Tibial nerve (tissue), 4 donors: ENCODE measurements around the gene TOP3A. TPM values are rescaled to one million over a fixed set of nuclear protein-coding genes. Genes with fewer than 3 reads are reported as not detected.

ENCODE experiments used
- DNase-seq, 2 donors: peaks; one replicate each; pipeline ENCODE4 v3.0.0-alpha.2; 2019; ENCODE audit warnings: low spot score in 2 of 2
- H3K27ac ChIP-seq, 4 donors: fragments of 200-600 bp; sonication (generic) in 3 of 4; one replicate each; pipeline ENCODE4 v1.5.1; 2017 to 2019; ENCODE audit warnings: mild to moderate bottlenecking in 1 of 4
- H3K27me3 ChIP-seq, 2 donors: fragments of 200-600 bp; sonication (generic) in 1 of 2; one replicate each; pipeline versions ENCODE4 v1.5.1 to v1.6.0; 2017 to 2019
- H3K36me3 ChIP-seq, 3 donors: fragments of 200-600 bp; sonication (generic); one replicate each; pipeline ENCODE4 v1.5.1; 2018 to 2019
- H3K4me1 ChIP-seq, 4 donors: fragments of 200-600 bp; sonication (generic) in 3 of 4; one replicate each; pipeline ENCODE4 v1.5.1; 2017 to 2019
- H3K4me3 ChIP-seq, 4 donors: fragments of 200-600 bp; sonication (generic) in 3 of 4; one replicate each; pipeline ENCODE4 v1.5.1; 2017 to 2019; ENCODE audit warnings: mild to moderate bottlenecking in 1 of 4, moderate library complexity in 1 of 4
- H3K9me3 ChIP-seq, 4 donors: fragments of 200-600 bp; sonication (generic) in 3 of 4; one replicate each; pipeline ENCODE4 v1.5.1; 2017 to 2019
- CTCF ChIP-seq, 5 experiments: fragments of 200-600 bp in 3 of 5; fragments of 450-650 bp in 2 of 5; sonication (generic) in 3 of 5; IDR thresholded peaks; one replicate each; pipeline ENCODE4 v1.5.1; 2016 to 2019; ENCODE audit warnings: antibody characterized with exemption in 5 of 5, mild to moderate bottlenecking in 3 of 5, moderate library complexity in 2 of 5
- EP300 ChIP-seq, 2 donors: sonication (generic); formaldehyde crosslinking; IDR thresholded peaks; one replicate each; pipeline ENCODE4 v1.6.1; 2017; ENCODE audit warnings: antibody characterized with exemption in 2 of 2, mild to moderate bottlenecking in 1 of 2
- POLR2A ChIP-seq, 2 donors: fragments of 450-650 bp; IDR thresholded peaks; one replicate each; pipeline ENCODE4 v1.6.1; 2017; ENCODE audit warnings: antibody characterized with exemption in 2 of 2, mild to moderate bottlenecking in 2 of 2, moderate library complexity in 2 of 2
- WGBS, 2 donors: methylation state at CpG; one replicate each; pipeline ENCODE4 v1.1.5; 2018; 5-methylcytosine and 5-hydroxymethylcytosine counted together
- total RNA-seq, 4 donors: library from RNA; depleted of rRNA; stranded (reverse); fragments of >200 nt; gene quantifications; one replicate each; pipeline ENCODE4 v1.1.0, GENCODE V29; 2016

The TOP3A gene
- total RNA-seq, 4 donors from 2014 or later: 47.9 to 92.4 (median 63.5) TPM

GRCh38 chr17:18224053-18224386 lies 90.8 kb downstream of the TOP3A start:
- 78 to 82% methylated on average over 4 of the region's 4 CpGs for WGBS, 2 donors
- TF ChIP-seq POLR2A (IDR thresholded peaks at IDR 0.05) (no peak), EP300 (IDR thresholded peaks at IDR 0.05) (no peak), CTCF (IDR thresholded peaks at IDR 0.05) (no peak)
- H3K9me3 ChIP-seq: no peaks in the 10 kb centered on the region
- no peak overlapping the region for H3K4me3 ChIP-seq
- H3K4me1 ChIP-seq: peaks cover 0 to 45% (median 16%) of the 10 kb centered on the region in 4 donors
- H3K27me3 ChIP-seq: no peaks in the 10 kb centered on the region
- no peak for DNase-seq
- peak overlapping the region in 3 of 4 donors; percentile 63 to 83 (median 70) for H3K27ac ChIP-seq
- no peaks in the 10 kb centered on the region for H3K36me3 ChIP-seq

Other genes with a start within 250 kb of the TOP3A start
- 10 to 100 TPM; 29.5 to 55.1 (median 43.3) TPM for gene DRG2, start 227.0 kb downstream of the TOP3A start, total RNA-seq
- 1 to 10 TPM; 2.3 to 7.5 (median 2.9) TPM for gene MYO15A, start 206.2 kb downstream of the TOP3A start, total RNA-seq
- gene ALKBH5, start 131.2 kb downstream of the TOP3A start, total RNA-seq: 100 to 1,000 TPM in 1 of 4 donors, 10 to 100 TPM in 3; 73.9 to 110 (median 93.6) TPM
- gene LLGL1, start 89.4 kb downstream of the TOP3A start, total RNA-seq: 10 to 100 TPM; 20.9 to 30.2 (median 27.9) TPM
- 100 to 1,000 TPM; 284 to 466 (median 335) TPM for gene FLII, start 56.3 kb downstream of the TOP3A start, total RNA-seq
- gene MIEF2, start 54.3 kb downstream of the TOP3A start, total RNA-seq: 10 to 100 TPM; 16.2 to 31.7 (median 20.4) TPM
- 10 to 100 TPM; 11.4 to 13.5 (median 12.7) TPM for gene SMCR8, start 299 bp upstream of the TOP3A start, total RNA-seq
- 10 to 100 TPM; 48.0 to 69.5 (median 59.3) TPM for gene SHMT1, start 48.6 kb upstream of the TOP3A start, total RNA-seq
- not detected for gene EVPLL, start 62.8 kb upstream of the TOP3A start, total RNA-seq
- not detected for gene LGALS9C, start 161.8 kb upstream of the TOP3A start, total RNA-seq